ENCODE data around the gene UPK3A. TPM values are rescaled to one million over a fixed set of nuclear protein-coding genes. Genes with fewer than 3 reads are reported as not detected.
A peak's percentile ranks its signal among the peaks of the same experiment; 100 is the strongest.

Gene UPK3A
- total and polyA plus RNA-seq, 10 of the 15 experiments (the other 5 are each of a cell fraction or from before 2014, with no cell fraction given) = not detected

DNA sequence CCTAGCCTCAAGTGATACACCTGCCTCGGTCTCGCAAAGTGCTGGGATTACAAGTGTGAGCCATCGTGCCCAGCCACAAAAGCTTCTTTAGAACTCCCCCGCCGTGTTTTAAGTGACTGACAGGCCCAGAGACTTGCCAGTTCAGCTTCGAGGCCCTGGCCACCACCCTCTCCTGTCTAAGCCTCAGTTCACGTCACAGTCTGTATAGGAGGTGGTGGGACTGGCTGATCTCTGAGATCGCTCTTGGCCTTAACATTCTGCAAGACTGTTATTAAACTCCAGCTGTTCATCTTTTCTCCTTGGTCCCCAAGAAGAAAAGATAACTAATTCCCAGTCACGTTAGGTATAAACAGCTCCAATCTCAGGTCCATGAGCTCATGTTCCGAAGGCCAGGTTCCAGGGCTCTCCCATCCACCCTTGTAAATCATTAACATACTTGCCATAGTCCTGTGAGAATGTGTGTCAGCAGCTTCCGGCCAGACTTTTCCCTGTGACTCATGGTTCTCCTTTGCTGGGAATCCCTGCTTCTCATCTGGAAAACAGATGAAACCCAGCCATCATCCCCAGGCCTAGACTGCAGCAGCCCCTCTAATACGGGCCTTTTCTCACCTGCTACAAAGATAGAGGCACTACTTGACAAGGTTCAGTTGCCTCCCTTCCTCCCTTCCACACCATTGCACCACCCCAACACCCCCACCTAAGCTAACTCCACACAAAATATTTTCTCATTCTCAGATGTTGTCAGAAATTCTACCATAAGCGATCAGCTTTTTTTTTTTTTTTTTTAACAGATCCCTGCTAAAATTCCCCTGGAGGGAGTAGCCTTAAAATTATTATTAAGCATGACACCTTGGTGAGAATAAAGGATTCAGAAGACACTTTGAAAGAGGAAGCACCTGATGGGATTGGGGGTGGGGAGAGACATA, 38.4 kb upstream of the UPK3A start (continued):
- TF ChIP-seq, protein P1, sequence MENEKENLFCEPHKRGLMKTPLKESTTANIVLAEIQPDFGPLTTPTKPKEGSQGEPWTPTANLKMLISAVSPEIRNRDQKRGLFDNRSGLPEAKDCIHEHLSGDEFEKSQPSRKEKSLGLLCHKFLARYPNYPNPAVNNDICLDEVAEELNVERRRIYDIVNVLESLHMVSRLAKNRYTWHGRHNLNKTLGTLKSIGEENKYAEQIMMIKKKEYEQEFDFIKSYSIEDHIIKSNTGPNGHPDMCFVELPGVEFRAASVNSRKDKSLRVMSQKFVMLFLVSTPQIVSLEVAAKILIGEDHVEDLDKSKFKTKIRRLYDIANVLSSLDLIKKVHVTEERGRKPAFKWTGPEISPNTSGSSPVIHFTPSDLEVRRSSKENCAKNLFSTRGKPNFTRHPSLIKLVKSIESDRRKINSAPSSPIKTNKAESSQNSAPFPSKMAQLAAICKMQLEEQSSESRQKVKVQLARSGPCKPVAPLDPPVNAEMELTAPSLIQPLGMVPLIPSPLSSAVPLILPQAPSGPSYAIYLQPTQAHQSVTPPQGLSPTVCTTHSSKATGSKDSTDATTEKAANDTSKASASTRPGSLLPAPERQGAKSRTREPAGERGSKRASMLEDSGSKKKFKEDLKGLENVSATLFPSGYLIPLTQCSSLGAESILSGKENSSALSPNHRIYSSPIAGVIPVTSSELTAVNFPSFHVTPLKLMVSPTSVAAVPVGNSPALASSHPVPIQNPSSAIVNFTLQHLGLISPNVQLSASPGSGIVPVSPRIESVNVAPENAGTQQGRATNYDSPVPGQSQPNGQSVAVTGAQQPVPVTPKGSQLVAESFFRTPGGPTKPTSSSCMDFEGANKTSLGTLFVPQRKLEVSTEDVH (IDR thresholded peaks at IDR 0.05; ENCODE audit: low read depth, partially characterized antibody) = no peak
- TF ChIP-seq SMC3 (IDR thresholded peaks at IDR 0.05; ENCODE audit: borderline replicate concordance, low read length) (no peak), PAX8 (IDR thresholded peaks at IDR 0.05) (no peak), RELB (IDR thresholded peaks at IDR 0.05; ENCODE audit: low read depth) (0 out of 2 replicates have a peak, but pooled peaks have one; percentile 23), BRCA1 (IDR thresholded peaks at IDR 0.05; ENCODE audit: low read depth, low read length) (no peak), SMARCA5 (IDR thresholded peaks at IDR 0.05) (no peak), FOS (IDR thresholded peaks at IDR 0.05; ENCODE audit: borderline replicate concordance, extremely low read depth, insufficient read length) (no peak), ZNF207 (IDR thresholded peaks at IDR 0.05; ENCODE audit: borderline replicate concordance) (no peak), CBX5 (IDR thresholded peaks at IDR 0.05; ENCODE audit: low read depth) (no peak), NFXL1 (IDR thresholded peaks at IDR 0.05; ENCODE audit: borderline replicate concordance) (no peak), SPI1 (IDR thresholded peaks at IDR 0.05; ENCODE audit: borderline replicate concordance, insufficient read depth, low read depth, low read length) (no peak), RFX5 (IDR thresholded peaks at IDR 0.05; ENCODE audit: low read depth, low read length) (no peak)
